H1 (cell line): ENCODE results near the gene RNU6-1. TPM values are rescaled to one million over a fixed set of nuclear protein-coding genes. Genes with fewer than 3 reads are reported as not detected.

Experiments
- POU5F1 ChIP-seq: IDR thresholded peaks from 2 replicates; pipeline ENCODE4 v1.6.1; 2011; ENCODE audit warnings: low read depth, mild to moderate bottlenecking, low read length, moderate library complexity
- TEAD4 ChIP-seq: IDR thresholded peaks from 2 replicates; pipeline ENCODE4 v1.6.1; 2012; ENCODE audit warnings: low read depth, low read length, inconsistent platforms, mixed read lengths
- polyA plus RNA-seq, 7 experiments: library from polyadenylated mRNA; depleted of rRNA in 3 of 7; stranded (reverse) in 5 of 7; unstranded in 2 of 7; fragments of >200 nt in 5 of 7; fragments of 200-250 nt in 2 of 7; gene quantifications; 1 replicate in 5 of 7; 2 replicates in 1 of 7; 4 replicates in 1 of 7; pipeline versions ENCODE4 v1.2.1 to v1.2.3, GENCODE V29; 2011 to 2013; ENCODE audit warnings: missing spikeins in 2 of 7, mixed read lengths in 2 of 7
- total RNA-seq: library from RNA; stranded (reverse); fragmentation: NEBNext Ultra II Directional; extraction: Animal tissue kit (Norgen Biotek cat#: 25700); gene quantifications from 2 replicates; pipeline ENCODE4 v1.2.1, GENCODE V29; 2021

The RNU6-1 gene
- total and polyA plus RNA-seq, 2 of the 8 experiments (the other 6 are each of a cell fraction or from before 2014, with no cell fraction given), result not detected

DNA sequence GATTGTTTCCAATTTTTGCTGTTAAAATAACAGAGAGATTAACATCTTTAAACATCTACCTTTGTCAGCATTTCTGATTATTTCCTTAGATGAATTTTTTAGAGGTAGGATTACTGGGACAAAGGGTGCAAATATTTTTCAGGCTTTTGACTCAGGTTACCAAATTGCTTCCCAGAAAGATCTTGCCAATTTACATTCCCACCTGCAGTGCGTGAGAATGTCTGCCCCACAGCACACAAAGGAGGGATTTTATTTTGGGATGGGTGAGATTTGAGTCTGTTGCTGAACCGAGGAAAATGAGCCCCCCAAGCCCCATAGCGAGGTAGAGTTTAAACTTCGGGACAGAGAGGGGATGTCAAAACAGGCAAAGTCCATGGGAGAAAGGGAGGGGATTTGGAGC lies 25.9 kb upstream of the RNU6-1 start (continued):
- no peak for TF ChIP-seq POU5F1
- no peak for TF ChIP-seq TEAD4
